ENCODE measurements around the gene C13orf46. TPM values are rescaled to one million over a fixed set of nuclear protein-coding genes. Genes with fewer than 3 reads are reported as not detected.

C13orf46 gene
- total RNA-seq, 1 experiment from 2014 or later: not detected

GRCh38 chr13:113963376-113963775 lies 10.5 kb downstream of the C13orf46 start:
- ChIA-PET CTCF (no interaction called here), POLR2A (no interaction called here)
- H3K4me3 ChIP-seq (ENCODE audit: low read depth, low read length): no peak overlapping the region
- TF ChIP-seq CTCF (IDR thresholded peaks at IDR 0.05; ENCODE audit: insufficient read depth in 1 of 2, low read depth in 1 of 2, low read length in 1 of 2, severe bottlenecking in 1 of 2, unreplicated experiment in 1 of 2): no peak
- no peaks in the 10 kb centered on the region for H3K27me3 ChIP-seq (replicated peaks; ENCODE audit: control insufficient read depth, insufficient read depth, low read length)
- H3K4me1 ChIP-seq: no peaks in the 10 kb centered on the region
- DNase-seq: no peak
- Mint-ChIP-seq H3K9me3 (ENCODE audit: unreplicated experiment) (peaks cover 32% of the 10 kb centered on the region), H3K4me3 (ENCODE audit: unreplicated experiment) (no peak overlapping the region), H3K4me1 (ENCODE audit: low read depth, unreplicated experiment) (no peaks in the 10 kb centered on the region), H3K27me3 (ENCODE audit: insufficient read depth, unreplicated experiment) (no peaks in the 10 kb centered on the region), H3K36me3 (ENCODE audit: insufficient read depth, unreplicated experiment) (peaks cover 6% of the 10 kb centered on the region), H3K27ac (ENCODE audit: unreplicated experiment) (no peak overlapping the region)
- H3K36me3 ChIP-seq (ENCODE audit: control insufficient read depth, insufficient read depth, low read length): no peaks in the 10 kb centered on the region
- intact Hi-C loops (cut with micrococcal nuclease; ENCODE audit: unreplicated experiment): no loop called here
- peaks cover 18% of the 10 kb centered on the region for H3K9me3 ChIP-seq
- BruUV-seq (replicated peaks): no TSS peak

GRCh38 chr13:113962975-113963374 lies 10.9 kb downstream of the C13orf46 start:
- no TSS peak for BruUV-seq (replicated peaks)
- ChIA-PET CTCF (no interaction called here), POLR2A (no interaction called here)
- DNase-seq: no peak
- H3K4me1 ChIP-seq: no peaks in the 10 kb centered on the region
- H3K4me1 Mint-ChIP-seq (ENCODE audit: low read depth, unreplicated experiment): no peaks in the 10 kb centered on the region
- peaks cover 36% of the 10 kb centered on the region for H3K9me3 Mint-ChIP-seq (ENCODE audit: unreplicated experiment)
- intact Hi-C loops (cut with micrococcal nuclease; ENCODE audit: unreplicated experiment): no loop called here
- no peaks in the 10 kb centered on the region for H3K36me3 ChIP-seq (ENCODE audit: control insufficient read depth, insufficient read depth, low read length)
- no peak for TF ChIP-seq CTCF (IDR thresholded peaks at IDR 0.05; ENCODE audit: insufficient read depth in 1 of 2, low read depth in 1 of 2, low read length in 1 of 2, severe bottlenecking in 1 of 2, unreplicated experiment in 1 of 2)
- H3K4me3 Mint-ChIP-seq (ENCODE audit: unreplicated experiment): no peak overlapping the region
- peaks cover 20% of the 10 kb centered on the region for H3K9me3 ChIP-seq
- H3K36me3 Mint-ChIP-seq (ENCODE audit: insufficient read depth, unreplicated experiment): peaks cover 6% of the 10 kb centered on the region
- H3K27ac Mint-ChIP-seq (ENCODE audit: unreplicated experiment): no peak overlapping the region
- no peaks in the 10 kb centered on the region for H3K27me3 Mint-ChIP-seq (ENCODE audit: insufficient read depth, unreplicated experiment)
- H3K4me3 ChIP-seq (ENCODE audit: low read depth, low read length): no peak overlapping the region
- no peaks in the 10 kb centered on the region for H3K27me3 ChIP-seq (replicated peaks; ENCODE audit: control insufficient read depth, insufficient read depth, low read length)

DNA sequence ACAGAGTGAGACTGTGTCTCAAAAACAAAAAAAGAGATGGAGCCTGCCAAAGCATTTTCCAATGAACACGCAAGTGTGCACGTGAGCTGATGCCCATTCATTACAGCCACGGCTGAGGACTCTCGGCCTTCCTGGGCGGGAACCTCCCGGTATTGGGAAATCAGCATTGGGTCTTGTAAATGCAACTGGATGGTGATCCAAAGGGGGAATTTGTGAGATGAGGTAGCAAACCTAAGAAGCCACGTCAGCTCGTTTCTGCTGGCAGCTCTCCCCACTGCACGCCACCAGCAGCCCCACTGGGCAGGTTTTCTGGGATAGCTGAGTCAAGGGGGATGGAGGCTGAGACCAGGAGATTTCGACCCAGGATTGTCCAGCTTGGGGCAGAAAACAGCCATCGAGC lies 11.5 kb downstream of the C13orf46 start:
- ChIA-PET CTCF (no interaction called here), POLR2A (no interaction called here)
- H3K27me3 Mint-ChIP-seq (ENCODE audit: insufficient read depth, unreplicated experiment): no peaks in the 10 kb centered on the region
- DNase-seq: no peak
- peaks cover 42% of the 10 kb centered on the region for H3K9me3 Mint-ChIP-seq (ENCODE audit: unreplicated experiment)
- Histone ChIP-seq H3K9me3 (peaks cover 15% of the 10 kb centered on the region), H3K27me3 (replicated peaks; ENCODE audit: control insufficient read depth, insufficient read depth, low read length) (no peaks in the 10 kb centered on the region), H3K36me3 (ENCODE audit: control insufficient read depth, insufficient read depth, low read length) (no peaks in the 10 kb centered on the region), H3K4me1 (no peaks in the 10 kb centered on the region), H3K4me3 (ENCODE audit: low read depth, low read length) (no peak overlapping the region)
- no TSS peak for BruUV-seq (replicated peaks)
- H3K4me3 Mint-ChIP-seq (ENCODE audit: unreplicated experiment): no peak overlapping the region
- H3K27ac Mint-ChIP-seq (ENCODE audit: unreplicated experiment): no peak overlapping the region
- intact Hi-C loops (cut with micrococcal nuclease; ENCODE audit: unreplicated experiment): no loop called here
- H3K36me3 Mint-ChIP-seq (ENCODE audit: insufficient read depth, unreplicated experiment): peaks cover 11% of the 10 kb centered on the region
- H3K4me1 Mint-ChIP-seq (ENCODE audit: low read depth, unreplicated experiment): no peaks in the 10 kb centered on the region
- TF ChIP-seq CTCF (IDR thresholded peaks at IDR 0.05; ENCODE audit: insufficient read depth in 1 of 2, low read depth in 1 of 2, low read length in 1 of 2, severe bottlenecking in 1 of 2, unreplicated experiment in 1 of 2): no peak
